GM21526 (cell line): ENCODE results near the gene WFDC8.

Source experiments
- ATAC-seq: cut with Tn5 transposase; IDR thresholded peaks from one replicate; pipeline ENCODE4 v1.9.1; 2021; ENCODE audit warnings: moderate library complexity; ENCODE audit not compliant: unreplicated experiment, low FRiP score

The WFDC8 gene

DNA sequence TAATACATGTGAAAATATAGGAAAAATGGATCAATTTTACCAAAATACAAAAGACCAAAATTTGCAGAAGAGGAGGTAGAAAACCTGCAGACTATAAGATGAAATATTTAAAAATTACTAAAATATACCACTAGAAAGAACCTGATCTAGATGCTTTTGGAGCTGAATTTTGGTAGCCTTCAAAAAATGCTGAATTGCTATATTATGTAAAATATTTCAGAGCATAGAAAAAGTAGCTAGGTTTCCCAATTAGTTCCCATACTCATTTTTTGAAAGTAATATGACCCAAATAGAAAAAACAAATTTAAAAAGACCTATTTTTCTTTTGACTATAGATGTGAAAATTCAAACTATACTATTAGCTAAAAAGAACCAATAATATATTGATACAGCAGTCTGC, 28.3 kb downstream of the WFDC8 start:
- ATAC-seq = no peak

- no peak for ATAC-seq
Observed at GRCh38 chr20:45548410-45548809, 30.7 kb downstream of the WFDC8 start.

DNA sequence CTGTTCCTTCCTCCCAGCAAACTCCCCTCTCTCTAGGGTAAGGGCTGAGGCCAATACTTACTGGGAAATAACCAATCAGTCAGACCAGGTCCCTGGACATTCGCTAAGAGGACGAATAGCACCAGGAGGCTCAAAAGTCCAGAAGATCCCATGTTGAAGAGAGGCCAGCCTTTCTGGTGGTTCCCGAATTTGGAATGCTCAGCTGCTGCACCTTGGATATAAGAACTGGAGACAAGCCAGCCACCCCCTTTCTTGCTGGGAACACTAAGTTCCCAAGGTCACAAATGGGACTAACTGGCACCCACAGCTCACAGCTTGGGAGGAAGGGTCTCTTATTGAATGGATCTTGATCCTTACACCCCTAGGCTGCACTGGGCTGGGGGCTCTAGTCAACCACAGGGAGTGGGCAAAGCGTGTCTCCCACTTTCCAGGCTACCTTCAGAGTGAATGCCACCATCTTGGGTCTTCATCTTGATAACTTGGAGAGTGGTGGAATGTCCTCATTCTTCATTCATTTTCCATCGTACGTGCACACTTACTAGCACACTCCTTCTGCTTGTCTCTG, 31.8 kb downstream of the WFDC8 start, which contains the start of gene EPPIN:
TSS of gene EPPIN (minus strand) at position 196 of the 565 bp plus-strand sequence. CDS start at position 152, 44 bp downstream.
- no peak for ATAC-seq

GRCh38 chr20:45545754-45546453, 33.2 kb downstream of the WFDC8 start:
- no peak for ATAC-seq

DNA sequence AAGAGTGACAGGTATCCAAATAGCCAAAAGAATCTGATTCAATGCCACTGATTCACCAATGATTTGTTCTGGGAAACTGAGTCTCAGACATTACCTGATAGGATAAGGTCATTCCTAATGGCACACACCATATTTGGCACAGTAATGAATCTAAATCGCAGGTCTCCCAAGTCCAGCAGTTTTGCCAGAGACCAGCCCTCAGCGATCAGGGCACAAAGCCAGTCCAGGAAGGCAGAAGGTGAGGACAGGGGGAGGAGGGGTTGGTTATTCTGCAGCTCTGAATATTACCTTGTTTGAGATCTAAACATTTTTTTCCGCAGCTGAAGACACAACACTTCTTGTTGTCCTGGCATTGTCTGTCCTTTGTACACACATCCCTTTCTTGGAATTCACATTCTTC, 33.7 kb downstream of the WFDC8 start:
- ATAC-seq = no peak

- no peak for ATAC-seq
Observed at GRCh38 chr20:45539382-45539781, 39.7 kb downstream of the WFDC8 start, which contains the start of gene WFDC6. Gene WFDC6, minus strand, starts transcription at chr20:45539482. Its CDS starts 75 bp downstream, at chr20:45539407.

GRCh38 chr20:45538209-45538799, 40.8 kb downstream of the WFDC8 start:
- ATAC-seq = no peak

GRCh38 chr20:45527294-45527693, 51.8 kb downstream of the WFDC8 start:
- no peak for ATAC-seq

DNA sequence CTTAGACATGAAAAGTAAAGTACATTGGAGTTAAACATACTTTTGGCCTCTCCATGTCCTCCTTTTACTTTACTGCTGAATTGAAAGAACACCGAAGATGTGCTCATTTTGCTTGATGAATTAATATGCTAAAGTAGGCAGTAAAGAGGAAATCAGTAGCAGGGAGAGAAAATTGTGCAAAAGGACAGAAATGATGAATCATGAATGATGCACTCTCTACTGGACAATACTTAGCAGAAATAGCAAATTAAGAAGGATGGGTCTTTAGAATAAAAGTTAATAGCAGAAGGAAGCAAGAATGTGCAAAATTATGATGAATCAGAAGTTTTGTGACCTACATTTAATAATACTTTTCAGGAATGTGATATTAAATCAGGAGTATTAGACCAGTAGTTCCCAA, 55.3 kb downstream of the WFDC8 start:
- ATAC-seq = no peak

- ATAC-seq = no peak
Observed at GRCh38 chr20:45518282-45518681, 60.8 kb downstream of the WFDC8 start.

DNA sequence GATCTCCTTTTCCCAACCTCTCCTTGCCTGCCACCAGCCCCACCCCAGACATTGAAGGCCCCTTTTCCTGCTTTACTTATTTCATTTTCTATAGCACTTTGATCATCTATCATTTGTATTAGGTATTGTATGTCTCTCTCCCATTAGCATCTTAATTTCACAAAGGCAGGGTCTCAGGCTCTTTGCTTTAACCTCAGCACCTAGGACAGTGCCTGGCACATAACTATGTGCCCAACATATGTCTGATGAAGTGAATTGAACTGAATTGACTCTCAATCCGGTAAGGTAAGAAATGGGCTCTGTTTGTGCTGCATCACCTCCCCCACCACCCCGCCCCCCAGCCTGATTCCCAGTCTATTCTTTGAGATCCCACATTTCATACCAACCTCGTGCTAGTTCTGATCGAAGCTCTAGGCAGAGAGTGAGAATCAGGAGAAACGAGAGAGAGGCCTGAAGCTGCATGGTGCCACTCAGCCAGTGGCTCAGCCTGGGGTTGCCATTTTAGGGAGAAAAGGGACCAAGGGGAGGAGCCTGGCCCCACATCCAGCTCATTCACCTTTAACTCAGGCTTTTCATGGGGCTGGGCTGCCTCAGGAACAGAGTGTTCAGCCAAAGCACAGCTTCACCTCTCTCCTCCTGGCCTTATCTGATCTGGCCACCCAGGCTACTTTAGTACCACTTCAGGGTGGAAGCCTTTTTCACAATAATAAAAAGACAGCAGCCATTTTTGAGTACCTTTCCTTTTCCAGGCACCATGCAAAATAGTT, 63.8 kb downstream of the WFDC8 start, which contains the start of gene SPINT3:
TSS of gene SPINT3 (minus strand) at position 476 of the 767 bp plus-strand sequence. CDS start at position 462, 14 bp downstream.
- no peak for ATAC-seq

GRCh38 chr20:45510242-45510862, 68.7 kb downstream of the WFDC8 start:
- no peak for ATAC-seq

DNA sequence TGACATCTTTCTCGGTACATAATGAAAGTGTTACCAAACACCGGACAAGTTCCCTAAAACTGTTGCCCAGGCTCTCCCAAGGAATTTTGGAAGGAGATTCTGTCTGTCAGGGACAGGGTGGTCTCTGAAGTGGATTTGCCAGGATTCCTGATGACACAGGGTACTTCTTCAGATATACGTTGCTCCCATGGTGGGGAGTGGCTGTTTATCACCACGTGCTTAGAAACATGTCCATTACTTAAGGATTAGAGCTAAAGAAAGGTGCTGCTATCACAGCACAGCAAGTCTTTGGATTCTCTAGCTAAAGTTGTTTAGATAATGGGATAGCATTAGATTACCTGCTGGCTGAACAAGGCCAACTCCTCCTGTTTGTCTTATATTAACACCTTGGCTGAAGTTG, 70.0 kb downstream of the WFDC8 start:
- no peak for ATAC-seq

DNA sequence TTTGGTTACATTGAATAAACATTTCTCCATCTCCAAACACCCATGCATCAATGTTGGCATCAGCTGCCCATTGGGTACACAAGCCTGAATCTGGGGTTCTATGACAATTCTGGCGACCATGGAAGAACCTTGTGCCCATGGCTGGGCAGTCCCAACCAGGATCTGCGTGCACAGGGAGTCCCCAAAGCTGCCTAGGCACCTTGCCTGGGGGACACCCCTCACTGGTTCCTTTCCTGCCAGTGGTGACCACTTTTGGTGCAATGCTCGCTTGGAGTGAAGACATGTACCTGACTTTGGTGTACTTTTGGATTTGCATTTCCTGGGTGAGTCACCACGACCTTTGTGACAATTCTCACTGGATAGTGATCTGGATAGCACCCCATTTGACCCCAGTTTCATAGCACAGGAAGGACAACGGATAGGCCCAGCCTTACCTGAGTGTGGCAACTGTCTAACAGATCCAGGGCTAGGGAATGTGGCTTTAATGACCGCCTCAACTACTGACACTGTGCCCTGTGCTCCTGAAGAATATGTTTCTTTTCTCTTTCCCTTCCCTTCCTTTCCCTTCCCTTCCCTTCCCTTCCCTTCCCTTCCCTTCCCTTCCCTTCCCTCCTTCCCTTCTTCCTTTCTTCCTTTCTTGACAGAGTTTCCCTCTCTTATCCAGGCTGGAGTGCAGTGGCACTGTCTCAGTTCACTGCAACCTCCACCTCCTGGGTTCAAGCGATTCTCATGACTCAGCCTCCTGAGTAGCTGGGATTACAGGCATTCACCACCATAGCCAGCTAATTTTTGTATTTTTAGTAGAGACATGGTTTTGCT, 70.8 kb downstream of the WFDC8 start:
- ATAC-seq = no peak

DNA sequence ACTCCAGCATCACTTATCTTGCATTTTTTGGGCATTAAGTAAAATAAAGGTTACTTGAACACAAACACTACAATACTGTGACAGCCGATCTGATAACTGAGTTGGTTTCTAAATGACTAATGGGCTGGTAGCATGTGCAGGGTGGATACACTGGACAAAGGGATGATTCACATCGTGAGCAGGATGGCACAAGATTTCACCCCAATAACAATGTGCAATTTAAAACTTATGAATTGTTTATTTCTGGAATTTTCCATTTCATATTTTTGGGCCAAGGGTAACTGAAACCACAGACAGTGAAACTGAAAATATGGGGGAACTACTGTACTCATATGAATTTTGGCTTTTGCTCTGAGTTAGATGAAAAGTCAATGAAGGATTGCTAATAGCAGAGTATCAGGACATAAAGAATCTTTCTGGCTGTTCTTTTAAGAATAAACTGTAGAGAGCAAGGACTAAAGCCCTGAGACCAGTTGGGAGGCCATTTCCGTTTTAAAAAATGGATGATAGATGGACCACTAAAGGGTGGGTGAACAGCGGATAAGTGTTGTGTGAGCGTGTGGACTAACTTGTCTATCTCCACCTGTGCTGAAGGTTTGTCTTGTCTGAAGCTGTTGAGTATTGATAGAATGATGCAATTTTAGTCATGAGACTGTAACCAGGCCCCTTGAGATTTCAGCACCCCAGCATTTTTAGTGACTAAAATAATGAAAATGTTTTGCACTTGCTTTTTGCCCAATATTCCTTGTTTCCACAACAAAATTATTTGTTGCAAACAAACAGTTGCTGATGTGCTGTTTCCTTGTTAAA, 71.9 kb downstream of the WFDC8 start:
- no peak for ATAC-seq

DNA sequence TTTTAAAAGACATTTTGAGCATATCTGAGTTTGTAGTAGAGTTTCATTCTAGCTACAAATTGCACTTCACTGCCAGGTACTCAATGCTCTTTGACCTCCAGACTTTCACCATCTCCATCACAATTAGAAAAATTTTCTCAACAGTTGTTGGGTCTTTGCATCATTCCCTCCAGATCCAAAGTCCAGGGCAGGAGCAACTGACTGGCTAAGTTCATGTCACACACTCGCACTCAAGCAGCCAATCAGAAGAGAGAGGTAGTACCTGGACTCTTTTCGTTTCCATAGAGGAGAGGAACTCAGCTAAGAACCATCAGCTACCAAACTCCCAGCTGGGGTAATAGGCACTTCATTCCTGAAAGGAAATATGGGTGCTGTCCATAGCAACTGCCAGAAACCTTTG, 72.7 kb downstream of the WFDC8 start:
- no peak for ATAC-seq

DNA sequence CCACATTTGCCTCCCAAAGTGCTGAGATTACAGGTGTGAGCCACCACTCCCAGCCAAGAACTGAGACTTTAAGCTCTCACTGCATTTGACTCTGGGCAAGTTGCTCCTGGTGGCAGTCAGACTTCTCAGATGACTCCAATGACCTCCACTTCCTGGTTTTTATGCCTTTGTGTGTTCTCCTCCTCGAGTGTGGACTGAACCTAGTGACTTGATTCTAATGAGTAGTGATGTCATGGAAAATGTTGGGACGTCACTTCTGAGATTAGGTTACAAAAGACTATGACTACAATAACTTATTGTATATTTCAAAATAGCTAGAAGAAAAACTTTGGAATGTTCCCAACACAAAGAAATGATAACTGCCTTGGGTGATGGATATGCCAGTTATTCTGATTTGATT, 75.7 kb downstream of the WFDC8 start:
- ATAC-seq = no peak

DNA sequence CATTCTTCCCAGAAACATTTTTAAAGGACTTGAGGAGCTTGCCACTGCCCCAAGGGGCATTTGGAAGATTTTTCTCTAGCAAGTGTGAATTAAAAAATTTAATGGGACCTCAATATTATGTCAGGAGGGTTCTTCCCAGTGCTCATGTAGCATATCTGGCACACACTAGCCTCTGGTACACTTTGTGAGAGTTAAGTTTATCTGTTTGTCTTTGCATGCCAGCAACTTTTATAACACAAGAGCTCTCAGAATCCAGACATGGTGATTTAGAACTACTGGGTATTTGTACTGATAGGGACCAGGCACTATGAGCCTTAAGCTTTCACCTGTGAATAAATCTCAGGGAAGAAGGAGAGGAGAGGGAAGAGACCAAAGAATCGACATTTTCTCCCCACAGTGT, 76.5 kb downstream of the WFDC8 start:
- no peak for ATAC-seq
